NOMO-1 (cell line): ENCODE results near the gene PRKCE.

Source experiments
- DNase-seq, 2 experiments: peaks; one replicate each; lab custom pipeline; 2025; ENCODE audit not compliant: unreplicated experiment in 2 of 2; lab: John Stamatoyannopoulos, UW

The PRKCE gene

DNA sequence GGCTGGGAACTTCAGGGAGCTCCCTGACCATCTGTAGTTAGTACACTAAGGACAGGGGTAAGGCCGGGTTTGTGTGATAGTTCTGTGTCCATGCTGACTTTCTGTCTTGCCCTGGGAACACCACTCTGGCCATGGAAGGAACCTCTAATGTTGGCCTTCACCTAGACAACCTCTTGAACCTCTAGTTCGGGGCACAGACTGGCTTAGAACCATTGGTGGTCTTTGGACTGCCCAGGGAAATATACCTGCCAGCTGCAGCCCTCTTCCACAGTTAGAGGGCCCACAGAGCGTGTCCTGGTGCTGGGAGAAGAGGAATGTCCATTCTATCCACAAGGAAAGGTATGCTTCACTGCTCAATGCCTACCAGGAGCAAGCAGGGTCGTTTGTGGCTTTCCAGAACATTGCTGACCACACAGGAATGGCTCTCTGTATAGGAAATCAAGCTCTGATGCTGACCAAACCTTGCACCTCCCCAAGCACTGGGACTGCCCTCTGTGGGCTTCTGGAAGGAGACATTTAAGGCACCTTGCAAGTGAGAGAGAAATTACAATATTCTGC is 326.9 kb downstream of the PRKCE start:
- no peak for DNase-seq

DNA sequence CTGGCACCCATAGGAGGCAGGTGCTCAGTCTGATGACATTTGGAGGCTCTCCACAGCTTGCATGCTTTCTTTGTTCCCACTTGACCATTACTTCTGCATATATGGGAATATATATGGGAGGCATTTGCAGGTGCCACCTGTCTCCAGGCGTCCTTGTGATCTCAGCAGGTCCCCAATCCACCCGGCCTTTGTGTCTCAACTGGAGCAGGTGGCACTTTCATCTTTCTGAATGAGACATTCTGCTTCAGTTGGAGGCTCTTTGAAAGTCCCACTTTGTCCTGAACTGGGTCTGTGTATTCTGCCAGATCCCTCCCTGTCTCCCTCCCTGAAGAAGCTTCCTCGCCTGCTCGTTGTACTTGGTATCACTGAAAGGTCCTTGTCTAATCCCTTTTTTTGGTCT is 327.6 kb downstream of the PRKCE start:
- no peak for DNase-seq

DNA sequence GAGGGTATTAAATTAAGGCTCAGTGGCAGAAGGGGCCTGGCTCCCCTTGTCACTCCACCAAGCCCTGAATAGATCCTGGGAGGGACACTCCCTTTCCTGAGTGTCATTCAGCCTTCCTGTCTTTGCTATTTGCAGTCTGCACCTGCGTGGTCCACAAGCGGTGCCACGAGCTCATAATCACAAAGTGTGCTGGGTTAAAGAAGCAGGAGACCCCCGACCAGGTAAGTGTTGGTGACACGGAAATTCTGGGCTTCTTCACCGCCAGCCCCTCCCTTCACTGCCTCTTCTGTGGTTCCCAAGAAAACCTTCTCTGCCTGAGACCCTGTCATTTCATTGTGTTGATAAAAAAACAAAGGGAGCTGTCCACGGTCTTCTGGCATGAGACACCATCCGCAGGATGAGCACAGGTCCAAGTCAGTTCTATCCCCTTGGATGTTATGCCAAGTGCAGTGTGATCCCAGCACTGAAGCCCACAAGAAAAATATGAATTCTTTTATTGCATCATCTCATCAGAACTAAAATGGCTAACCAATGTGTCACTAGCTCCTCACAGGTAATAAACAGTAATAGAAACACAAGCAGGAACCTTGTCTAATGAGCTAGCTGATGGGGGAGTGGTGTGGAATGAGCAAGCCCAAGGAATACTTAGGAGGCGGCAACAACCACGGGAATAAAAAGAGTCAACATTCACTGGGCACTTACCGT is 328.8 kb downstream of the PRKCE start:
- DNase-seq = no peak

DNA sequence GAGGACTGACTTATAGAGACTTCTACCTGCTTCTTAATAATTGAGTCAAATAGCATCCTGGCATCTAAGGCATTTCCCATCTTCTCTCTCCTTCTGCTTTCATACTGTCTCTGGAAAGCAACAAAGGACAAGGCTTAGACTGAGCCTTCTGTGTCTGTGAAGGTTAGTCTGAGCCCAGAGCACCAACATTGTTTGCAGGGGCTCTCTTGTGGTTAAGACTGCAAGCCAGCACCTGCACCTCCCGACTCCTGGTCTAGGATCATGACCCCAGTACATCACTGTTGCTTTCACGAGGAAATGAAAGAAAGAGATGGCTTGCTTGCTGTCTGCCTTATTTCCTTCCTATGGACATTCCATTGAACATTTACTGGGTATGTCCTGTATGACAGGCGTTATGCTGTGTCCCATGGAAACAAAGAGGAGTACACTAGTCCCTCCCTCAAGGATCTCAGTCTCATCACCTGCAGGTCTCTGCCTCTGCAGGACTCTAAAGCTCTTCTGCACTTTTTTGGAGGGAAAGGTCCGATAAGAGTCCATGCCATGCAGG is 330.0 kb downstream of the PRKCE start:
- no peak for DNase-seq

DNA sequence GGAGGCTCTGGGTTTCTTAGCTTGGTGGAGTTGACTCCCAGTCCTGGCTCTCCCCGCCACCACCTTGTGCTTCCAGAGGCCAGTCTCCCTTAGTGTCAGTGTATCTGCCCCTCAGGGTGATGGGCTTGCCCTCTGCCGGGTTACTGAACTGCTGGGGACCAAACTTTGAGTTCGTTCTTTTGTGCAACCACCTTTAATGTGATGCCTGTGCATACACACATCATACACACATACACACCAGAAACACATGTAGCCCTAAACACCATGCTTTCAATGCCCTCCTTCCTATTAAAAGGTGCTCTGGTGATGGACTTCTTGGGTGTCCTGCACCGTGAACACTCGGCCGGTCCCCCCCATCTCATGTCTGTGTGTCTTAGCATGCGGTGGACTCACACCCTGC is 330.6 kb downstream of the PRKCE start:
- DNase-seq = no peak

DNA sequence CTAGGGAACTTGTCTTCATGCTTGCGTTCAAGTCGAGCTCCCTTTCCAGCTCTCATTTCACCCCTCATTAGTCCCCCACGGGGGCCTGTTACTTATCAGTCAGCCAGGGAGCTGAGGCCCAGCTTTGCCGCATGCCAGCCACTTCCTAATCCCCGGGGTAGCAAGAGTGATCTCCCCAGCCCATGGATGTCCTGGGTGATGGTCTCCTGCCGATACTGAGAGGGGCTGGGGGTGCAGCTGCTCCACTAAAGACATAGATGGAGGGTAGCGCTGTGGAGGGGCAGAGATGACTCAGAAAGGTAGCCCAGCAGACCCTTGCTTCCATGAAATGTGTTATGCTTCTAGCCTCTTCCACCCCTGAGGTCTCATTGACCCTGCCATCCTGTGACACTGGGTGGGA is 331.7 kb downstream of the PRKCE start:
- DNase-seq = no peak

DNA sequence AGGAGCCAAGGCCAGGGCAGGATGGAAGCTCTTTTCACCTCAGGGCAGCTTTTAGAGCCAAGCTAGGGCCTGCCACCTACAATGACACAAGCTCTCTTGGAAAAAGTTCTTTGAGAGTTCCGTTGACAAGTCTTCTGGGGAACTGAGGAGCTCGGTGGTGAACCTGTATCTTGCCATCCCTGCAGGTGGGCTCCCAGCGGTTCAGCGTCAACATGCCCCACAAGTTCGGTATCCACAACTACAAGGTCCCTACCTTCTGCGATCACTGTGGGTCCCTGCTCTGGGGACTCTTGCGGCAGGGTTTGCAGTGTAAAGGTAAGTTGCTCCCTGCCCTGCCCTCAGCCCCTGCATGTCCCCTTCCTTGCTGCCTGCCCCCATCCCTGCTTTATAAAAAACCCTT is 332.9 kb downstream of the PRKCE start:
- no peak for DNase-seq

DNA sequence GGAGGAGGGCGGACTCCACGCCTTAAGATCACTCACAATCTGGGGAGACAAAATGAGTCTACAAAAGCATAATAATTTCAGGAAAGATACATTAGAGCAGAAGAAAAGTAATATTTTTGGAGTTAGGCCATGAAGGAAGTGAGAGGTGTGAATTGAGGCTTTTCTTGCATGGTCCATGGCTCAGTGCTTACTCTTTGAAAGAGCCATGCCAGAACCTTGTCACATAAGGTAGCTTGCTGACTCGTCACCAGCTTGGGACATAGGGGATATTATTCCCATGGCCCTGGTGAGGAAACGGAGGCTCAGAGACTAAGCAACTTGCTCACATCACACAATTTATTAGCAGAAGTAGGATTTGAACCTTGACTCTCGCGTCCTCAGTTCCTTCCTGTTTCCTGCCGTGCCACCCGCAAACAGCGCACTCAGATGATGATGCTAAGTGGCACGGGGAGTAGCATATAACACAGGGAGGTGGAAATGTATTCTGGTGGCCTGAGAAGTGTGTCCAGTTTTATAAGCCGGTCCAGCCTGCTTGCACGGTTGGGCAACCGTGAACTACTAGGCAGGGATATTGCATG is 333.5 kb downstream of the PRKCE start:
- DNase-seq = peak in 1 of 2 experiments; percentile 18

DNA sequence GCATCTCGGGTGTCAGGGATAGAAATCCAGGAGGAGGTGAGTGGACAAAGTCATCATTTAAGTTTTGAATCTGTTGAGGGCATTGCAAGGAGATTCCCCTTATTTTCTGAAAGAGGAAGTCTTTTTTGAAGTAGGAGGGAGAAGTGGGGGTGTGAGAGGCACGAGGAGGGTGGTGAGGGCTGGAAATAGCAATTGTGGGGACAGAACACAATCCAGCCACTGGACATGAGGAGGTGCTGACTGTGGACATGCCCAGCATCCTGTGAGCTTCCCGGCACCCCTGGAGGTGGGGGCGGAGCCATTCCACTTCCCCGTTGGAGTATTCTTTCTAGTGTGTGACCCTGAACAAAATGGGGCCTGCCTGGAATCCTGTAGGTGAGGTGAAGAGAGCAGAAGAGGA is 335.0 kb downstream of the PRKCE start:
- peak; percentile 24 to 51 for DNase-seq

DNA sequence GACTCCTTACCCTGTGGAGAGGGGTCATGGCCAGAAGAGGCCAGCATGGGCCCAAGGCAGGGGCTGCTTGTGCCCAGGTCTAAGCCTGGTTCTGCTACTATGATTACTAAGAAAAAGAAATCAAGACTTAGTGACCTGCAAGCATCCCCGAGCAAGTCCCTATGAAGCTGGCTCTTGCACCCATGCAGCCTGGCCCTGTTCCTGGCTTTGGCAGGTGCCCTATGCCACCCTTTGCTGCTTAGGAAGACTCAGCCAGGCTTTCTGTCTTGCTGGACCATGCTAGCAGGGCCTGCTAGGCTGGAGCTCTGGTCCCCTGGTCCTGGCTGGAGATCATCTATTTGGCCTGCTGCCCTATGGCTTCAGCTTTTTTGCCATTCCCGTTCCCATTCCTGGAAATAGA is 336.4 kb downstream of the PRKCE start:
- no peak for DNase-seq

DNA sequence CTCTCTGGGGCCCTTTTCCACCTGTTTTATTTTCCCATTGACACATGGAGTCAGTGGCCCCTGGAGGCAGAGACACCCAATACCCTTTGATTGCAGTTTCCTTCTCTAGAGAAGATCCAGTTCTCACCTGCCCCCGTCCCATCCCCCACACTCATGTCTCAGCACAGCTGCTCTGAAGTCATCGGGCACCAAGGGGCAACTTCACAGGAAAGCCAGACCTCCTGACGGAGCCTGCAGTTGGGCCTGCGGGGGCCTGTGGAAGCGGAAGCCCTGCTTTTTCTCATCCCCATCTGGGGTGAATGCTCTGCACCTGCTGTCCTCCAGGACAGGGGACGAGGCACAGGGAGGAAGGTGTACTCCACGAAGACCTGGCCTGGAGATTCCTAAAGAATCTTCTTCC is 337.4 kb downstream of the PRKCE start:
- no peak for DNase-seq

DNA sequence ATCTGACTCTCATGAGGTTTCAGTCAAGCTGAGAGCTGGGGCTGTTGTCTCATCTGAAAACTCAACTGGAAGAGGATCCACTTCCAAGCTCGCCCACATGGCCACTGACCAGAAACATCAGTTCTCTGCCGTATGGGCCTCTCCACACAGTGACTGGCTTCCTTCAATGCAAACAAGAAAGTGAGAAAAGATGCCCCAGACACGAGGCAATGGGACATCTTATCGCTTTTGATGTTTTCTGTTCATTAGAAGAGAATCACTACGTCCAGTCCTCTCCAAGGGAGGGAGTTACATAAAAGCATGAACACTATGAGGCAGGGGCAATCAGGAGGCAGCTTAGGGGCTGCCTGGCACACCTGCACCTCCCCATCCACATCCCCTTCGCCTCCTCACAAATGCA is 338.7 kb downstream of the PRKCE start:
- DNase-seq = no peak

DNA sequence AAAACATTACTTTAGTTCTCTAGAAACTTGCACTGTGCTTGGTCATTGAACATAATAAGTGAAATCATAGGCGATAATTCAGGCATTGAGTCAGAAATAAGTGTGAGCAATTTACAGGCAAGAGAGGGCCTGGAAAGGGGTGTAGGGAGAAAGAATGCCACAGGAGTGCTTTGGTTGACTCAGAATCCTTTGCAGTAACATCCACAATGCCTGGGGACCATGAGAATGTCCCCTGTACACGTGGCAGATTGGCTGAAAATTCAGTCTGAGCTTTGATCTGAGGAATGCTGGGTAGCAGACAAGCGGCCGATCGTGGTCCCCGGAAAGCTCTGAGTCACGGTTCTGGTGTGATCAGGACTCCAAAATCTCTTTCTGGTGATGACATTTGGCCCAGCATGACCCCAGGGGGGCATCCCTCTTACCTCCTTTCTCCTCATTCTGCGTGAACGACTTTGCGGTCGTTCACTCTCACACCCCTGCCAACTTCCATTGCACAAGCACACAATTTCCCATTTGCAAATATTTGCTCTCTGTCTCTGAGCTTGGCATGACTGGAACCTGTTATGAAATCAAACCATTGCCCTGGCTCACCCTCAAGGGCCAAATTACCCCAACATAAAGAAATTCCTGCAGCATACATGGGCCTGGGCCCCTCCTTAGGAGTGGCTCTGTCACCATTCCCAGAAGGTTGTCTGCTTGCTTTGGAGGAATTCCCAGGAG is 340.7 kb downstream of the PRKCE start:
- peak; percentile 12 to 27 for DNase-seq

DNA sequence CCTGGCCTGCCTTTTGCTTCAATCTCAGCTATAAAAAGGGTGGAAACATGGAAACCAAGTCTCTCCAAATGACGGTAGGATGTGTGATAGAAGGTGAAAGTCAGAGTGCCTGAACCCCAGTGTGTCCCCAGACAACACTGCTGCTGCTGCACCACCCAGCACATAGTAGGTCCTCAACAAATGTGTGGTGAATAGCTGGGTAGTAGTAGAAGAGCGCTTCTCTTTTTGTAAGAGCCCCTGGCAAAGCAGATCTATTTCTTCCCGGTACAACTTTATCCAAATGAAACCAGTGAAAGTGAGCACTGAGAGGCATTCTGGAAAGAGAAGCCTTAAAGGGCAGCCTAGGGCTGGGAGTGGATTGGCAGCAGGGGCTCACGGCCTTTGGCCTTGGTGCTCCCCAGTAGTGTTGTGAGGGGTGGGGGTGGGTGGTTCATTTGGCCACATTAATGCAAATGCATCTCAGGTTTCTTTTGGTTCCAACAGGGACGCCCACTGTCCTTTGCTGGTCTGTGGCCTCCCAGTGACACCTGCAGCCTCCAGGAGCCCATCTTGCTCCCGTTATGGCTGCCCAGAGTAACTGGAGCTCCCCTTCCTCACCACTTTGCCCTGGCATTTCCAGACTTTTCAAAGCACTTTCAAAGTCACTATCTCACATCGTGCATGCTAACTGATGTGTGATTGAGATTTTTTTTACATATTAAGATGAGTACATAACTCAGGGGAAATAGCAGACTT is 341.4 kb downstream of the PRKCE start:
- DNase-seq = no peak

DNA sequence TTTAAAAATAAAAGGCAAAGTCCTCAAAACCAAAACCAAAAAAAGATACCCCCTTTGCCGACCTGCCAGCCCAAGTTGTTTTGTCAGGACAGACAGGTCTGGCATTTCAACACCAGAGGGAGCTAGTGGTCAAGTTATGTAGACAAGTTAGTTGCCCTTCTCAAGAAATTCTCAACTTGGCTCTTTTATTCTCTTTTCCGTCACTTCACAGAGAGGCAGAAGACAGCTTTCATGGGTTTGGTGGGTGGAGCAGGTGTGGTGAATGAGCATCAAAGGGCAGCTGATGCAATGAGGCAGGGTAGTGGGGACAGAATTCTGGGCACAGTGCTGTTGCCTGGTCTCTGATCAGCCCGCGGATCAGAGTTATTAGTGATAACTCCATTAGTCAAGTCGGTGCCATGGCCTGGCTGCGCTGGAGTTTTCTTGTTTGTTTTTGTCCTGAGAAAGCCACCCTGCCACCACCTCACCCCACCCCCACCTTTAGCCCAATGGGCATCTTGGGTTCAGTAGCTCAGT is 342.1 kb downstream of the PRKCE start:
- peak; percentile 46 to 69 for DNase-seq

DNA sequence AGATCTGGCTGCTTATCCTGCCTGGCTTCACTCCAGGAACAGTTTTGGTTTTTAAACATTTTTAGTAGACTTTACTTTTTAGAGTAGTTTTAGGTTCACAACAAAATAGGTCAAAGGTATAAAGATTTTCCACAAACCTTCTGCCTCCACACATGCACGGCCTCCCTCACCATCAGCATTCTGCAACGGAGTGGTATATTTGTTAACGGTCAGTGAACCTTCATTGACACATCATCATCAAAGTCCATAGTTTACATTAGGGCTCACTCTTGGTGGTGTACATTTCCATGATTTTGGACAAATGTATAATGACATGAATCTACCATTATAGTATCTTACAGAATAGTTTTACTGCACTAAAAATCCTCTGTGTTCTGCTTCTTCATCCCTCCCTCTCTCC is 342.6 kb downstream of the PRKCE start:
- no peak for DNase-seq

DNA sequence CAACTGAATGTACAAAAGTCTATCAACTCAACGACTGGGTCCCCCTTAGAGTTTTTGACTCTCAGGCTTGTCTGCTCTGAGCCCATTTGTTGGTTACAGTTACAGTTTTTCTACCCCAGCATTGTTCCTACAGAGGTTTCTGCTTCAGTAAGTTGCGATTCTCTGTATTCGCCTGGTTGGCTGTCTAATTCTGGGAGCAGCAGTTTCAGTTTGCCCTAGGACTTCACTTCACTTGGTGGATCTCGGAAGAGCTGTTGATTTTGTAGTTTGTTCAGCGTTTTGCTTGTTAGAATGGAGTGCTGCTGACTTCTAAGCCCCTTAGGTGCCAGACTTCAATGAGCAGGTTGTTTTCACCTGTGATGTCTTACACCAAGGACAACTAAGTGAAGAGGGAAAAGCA is 349.2 kb downstream of the PRKCE start:
- no peak for DNase-seq

DNA sequence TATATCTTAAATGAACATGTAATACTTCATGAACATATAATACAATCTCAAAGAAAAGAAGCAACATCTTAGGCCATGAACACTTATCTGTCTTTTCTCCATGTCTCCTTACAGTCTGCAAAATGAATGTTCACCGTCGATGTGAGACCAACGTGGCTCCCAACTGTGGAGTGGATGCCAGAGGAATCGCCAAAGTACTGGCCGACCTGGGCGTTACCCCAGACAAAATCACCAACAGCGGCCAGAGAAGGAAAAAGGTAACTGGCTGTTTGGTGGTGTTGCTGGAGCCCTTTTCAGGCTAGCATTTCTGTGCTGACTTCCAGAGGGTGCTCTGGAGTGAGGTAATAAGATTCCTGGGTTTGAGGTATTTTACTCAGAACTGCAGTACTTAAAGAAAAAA is 349.8 kb downstream of the PRKCE start:
- no peak for DNase-seq

DNA sequence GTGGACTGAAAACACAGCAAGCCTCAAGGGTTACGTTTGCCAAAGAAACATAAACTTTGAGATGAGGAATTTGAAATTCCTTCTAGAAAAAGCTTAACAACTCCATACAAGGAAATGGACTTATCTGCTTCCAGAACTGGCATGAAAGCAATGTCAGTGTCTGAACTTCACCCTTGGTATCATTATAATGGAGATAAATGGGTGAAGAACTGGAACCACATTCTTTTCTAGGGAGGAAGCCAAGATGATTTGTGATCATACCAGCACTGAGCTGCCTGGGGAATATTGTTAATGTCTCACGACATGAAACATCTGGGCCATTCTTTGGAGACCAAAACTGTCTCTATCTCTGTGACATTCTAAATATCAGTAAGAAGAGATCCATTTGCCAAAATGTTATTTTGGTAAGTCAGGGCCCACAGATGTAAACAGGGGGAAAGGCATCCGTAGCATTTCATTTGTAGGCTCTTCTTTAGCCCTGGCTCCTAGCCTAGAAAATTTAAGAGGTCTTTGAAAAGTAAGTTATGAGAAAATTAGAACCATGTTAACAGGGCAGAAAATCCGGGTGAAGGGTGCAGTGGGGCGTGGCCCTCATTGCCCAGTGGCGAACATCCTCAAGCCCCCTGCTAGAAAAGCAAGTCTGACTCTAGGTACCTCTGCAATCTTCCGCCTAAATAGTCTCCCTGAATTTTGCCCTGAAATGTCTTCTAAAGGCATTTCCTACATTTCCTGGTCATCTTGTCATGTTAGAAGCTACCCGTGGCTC is 350.4 kb downstream of the PRKCE start:
- no peak for DNase-seq

DNA sequence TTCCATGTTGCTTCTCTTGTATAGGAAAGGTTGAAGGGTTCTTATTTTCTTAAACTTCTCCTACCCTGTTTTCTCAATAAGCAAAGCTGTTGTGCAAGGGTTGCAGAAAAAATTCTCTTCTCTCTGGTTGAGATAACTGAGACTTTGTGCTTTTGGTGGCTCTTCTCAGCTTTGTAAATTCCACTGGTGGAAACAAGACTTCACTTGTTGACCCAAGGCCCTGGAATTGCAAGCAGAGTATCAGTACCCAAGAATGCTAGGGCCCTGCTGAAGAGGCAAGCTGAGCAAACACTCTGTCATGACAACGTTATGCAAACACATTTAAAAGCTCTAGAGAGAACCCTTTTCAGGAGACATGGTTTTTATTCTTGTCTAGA is 351.0 kb downstream of the PRKCE start:
- no peak for DNase-seq
